SK-N-MC (cell line): ENCODE results near the gene PA2G4.

Experiments used
- FOXP2 ChIP-seq: optimal IDR thresholded peaks from 2 replicates; pipeline ENCODE3; 2011; ENCODE audit warnings: mild to moderate bottlenecking, moderate library complexity; ENCODE audit not compliant: insufficient read depth; ENCODE audit errors: extremely low read length, control extremely low read depth
- POLR2AphosphoS5 ChIP-seq: IDR thresholded peaks from 2 replicates; pipeline ENCODE4 v1.6.1; 2012; ENCODE audit warnings: mild to moderate bottlenecking, low read depth, low read length, borderline replicate concordance

- TF ChIP-seq FOXP2 (no peak), POLR2AphosphoS5 (no peak)
Observed at GRCh38 chr12:56159482-56160192, 55.3 kb downstream of the PA2G4 start.
